ENCODE measurements around the gene FGFRL1. TPM values are rescaled to one million over a fixed set of nuclear protein-coding genes. Genes with fewer than 3 reads are reported as not detected.

The FGFRL1 gene
- total and polyA plus RNA-seq, 2 donors from 2014 or later = 22.0 to 25.5 TPM

DNA sequence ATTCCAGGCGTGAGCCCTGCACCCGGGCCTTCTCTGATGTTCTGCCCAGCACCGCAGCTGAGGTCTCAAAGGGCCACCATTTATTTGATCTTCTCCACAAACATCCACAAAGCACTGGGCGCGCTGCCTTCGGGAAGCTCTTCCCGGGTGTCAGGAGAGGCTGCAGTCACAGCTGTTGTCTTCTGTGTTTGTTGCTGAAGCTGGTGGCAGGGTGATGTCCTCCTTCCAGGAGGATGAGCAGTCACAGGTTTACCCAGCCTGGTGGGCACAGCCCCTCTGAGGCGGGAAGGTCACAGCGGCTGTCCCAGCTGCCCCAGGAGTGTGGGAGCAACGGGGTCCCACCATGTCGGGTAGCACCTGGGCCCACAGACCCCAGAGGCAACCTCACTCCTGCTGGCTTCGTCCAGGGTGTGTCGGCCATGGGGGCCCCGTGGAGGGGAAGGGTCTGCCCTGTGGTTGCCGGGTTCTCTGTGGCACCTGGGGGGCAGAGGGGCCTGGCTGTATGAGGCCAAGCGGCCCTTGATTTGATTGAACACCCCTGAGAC is 27.6 kb downstream of the FGFRL1 start:
- Histone ChIP-seq H3K4me3 (ENCODE audit: low read length in 3 of 3) (no peak overlapping the region), H3K36me3 (ENCODE audit: control insufficient read depth in 2 of 3, insufficient read depth in 3 of 3, low read length in 3 of 3) (no peaks in the 10 kb centered on the region), H3K27me3 (ENCODE audit: control insufficient read depth, insufficient read depth, low read length) (peaks cover 4% of the 10 kb centered on the region), H3K9ac (ENCODE audit: low read length in 3 of 3) (no peak overlapping the region), H3K27ac (ENCODE audit: low read depth in 2 of 2, low read length in 2 of 2) (no peak overlapping the region), H3K9me3 (ENCODE audit: control insufficient read depth in 2 of 3, insufficient read depth in 1 of 3, low read length in 3 of 3) (no peaks in the 10 kb centered on the region), H3K4me1 (ENCODE audit: control insufficient read depth in 2 of 3, insufficient read depth in 2 of 3, low read depth in 1 of 3, low read length in 3 of 3) (peaks cover 0 to 10% (median 2%) of the 10 kb centered on the region in 3 donors)
- no peak for FAIRE-seq
- intact Hi-C loops (cut with DNase I) = no loop called here
- no peak for DNase-seq
- TF ChIP-seq, protein P1, sequence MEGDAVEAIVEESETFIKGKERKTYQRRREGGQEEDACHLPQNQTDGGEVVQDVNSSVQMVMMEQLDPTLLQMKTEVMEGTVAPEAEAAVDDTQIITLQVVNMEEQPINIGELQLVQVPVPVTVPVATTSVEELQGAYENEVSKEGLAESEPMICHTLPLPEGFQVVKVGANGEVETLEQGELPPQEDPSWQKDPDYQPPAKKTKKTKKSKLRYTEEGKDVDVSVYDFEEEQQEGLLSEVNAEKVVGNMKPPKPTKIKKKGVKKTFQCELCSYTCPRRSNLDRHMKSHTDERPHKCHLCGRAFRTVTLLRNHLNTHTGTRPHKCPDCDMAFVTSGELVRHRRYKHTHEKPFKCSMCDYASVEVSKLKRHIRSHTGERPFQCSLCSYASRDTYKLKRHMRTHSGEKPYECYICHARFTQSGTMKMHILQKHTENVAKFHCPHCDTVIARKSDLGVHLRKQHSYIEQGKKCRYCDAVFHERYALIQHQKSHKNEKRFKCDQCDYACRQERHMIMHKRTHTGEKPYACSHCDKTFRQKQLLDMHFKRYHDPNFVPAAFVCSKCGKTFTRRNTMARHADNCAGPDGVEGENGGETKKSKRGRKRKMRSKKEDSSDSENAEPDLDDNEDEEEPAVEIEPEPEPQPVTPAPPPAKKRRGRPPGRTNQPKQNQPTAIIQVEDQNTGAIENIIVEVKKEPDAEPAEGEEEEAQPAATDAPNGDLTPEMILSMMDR (IDR thresholded peaks at IDR 0.05; ENCODE audit: borderline replicate concordance, extremely low read depth, insufficient read depth) = no peak

DNA sequence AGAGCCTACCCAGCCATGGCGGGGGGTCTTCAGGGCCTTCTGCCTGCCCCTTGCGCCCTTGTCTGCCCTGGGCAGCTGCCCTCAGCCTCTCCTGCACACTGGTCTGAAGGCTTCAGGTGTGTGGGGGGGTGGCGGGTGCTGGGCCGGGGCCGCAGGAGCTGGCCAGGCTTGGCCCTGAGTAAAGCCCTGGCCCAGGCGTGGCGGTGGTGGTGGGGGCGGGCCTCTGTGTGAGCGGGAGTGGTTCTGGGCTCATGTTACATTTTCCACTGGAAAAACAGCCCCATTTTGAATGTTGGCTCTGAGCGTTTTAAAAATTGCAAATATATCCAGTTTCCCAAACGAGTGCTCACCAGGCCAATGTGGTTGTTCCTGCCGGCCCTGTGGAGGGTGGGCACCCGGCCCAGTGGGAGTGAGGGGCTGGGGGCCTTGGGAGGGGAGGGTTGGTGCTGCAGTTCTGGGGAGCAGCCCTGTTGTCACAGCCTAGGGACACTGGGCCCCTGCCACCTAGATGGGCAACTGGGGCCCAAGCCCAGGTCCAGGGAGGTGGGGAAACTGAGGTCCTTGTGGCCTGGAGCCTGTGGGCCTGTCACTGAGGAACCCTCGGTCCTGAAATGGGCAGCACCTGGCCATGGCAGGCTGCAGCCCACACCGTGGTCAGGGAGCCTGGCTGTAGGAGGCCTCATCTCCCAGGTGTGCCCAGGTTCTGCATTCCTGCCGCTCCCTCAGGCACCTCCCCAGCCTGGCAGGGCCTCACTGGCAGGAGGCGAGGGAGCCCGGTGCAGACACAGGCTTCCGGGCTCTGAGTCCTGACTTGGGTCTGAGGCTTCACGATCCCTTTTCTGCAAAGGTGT is 28.3 kb downstream of the FGFRL1 start:
- peak in 4 of 5 donors; percentile 80 to 88 (median 86) for DNase-seq
- Histone ChIP-seq H3K4me1 (ENCODE audit: control insufficient read depth in 2 of 3, insufficient read depth in 2 of 3, low read depth in 1 of 3, low read length in 3 of 3) (peaks cover 0 to 10% (median 2%) of the 10 kb centered on the region in 3 donors), H3K36me3 (ENCODE audit: control insufficient read depth in 2 of 3, insufficient read depth in 3 of 3, low read length in 3 of 3) (no peaks in the 10 kb centered on the region), H3K27ac (ENCODE audit: low read depth in 2 of 2, low read length in 2 of 2) (no peak overlapping the region), H3K9ac (ENCODE audit: low read length in 3 of 3) (no peak overlapping the region), H3K4me3 (ENCODE audit: low read length in 3 of 3) (no peak overlapping the region), H3K9me3 (ENCODE audit: control insufficient read depth in 2 of 3, insufficient read depth in 1 of 3, low read length in 3 of 3) (no peaks in the 10 kb centered on the region), H3K27me3 (ENCODE audit: control insufficient read depth, insufficient read depth, low read length) (peaks cover 4% of the 10 kb centered on the region)
- intact Hi-C loops (cut with DNase I) = no loop called here
- TF ChIP-seq, protein P1 (IDR thresholded peaks at IDR 0.05; ENCODE audit: borderline replicate concordance, extremely low read depth, insufficient read depth) = no peak
- FAIRE-seq = no peak

DNA sequence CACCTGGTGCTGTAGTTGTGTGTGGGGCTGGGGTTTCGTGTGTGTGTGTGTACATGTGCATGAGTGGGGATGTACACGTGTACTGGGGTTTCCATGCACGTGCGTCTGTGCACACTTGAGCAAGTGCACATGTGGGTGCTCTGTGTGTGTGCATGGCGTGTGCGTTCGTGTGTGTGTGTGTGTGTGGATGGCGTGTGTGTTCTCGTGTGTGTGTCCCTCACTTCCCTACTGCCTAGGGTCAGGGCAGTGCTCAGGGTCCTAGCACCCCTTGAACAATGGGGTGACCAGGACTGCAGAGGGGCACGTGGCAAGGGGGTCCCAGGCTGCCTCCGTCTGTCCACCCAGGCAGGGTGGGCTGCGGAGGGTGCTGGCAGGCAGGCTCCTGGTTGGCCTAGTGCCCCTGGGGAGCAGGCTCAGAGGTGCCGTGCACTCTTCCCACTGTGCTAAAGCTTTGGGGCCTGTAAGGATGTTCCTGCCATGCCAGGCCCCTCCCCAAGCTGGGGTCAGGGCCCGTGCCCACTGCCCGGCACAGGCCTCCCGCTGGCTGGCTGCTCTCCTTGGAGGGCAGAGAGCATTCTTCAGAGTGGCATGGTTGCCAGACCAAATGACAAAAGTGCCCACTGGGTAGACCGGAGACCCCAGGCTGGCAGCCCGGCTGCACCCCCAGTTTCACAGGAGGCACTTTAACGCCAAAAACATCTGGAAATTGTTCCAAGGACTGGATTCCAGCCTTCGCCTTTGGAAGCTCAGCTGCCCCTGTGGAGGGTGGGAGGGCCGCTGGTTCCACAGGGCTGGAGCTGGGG is 29.1 kb downstream of the FGFRL1 start:
- no peak overlapping the region for H3K9ac ChIP-seq (ENCODE audit: low read length in 3 of 3)
- no peaks in the 10 kb centered on the region for H3K9me3 ChIP-seq (ENCODE audit: control insufficient read depth in 2 of 3, insufficient read depth in 1 of 3, low read length in 3 of 3)
- DNase-seq = peak in 1 of 5 donors; percentile 72
- TF ChIP-seq, protein P1 (IDR thresholded peaks at IDR 0.05; ENCODE audit: borderline replicate concordance, extremely low read depth, insufficient read depth) = no peak
- H3K36me3 ChIP-seq (ENCODE audit: control insufficient read depth in 2 of 3, insufficient read depth in 3 of 3, low read length in 3 of 3) = no peaks in the 10 kb centered on the region
- peaks cover 6% of the 10 kb centered on the region for H3K27me3 ChIP-seq (ENCODE audit: control insufficient read depth, insufficient read depth, low read length)
- H3K4me1 ChIP-seq (ENCODE audit: control insufficient read depth in 2 of 3, insufficient read depth in 2 of 3, low read depth in 1 of 3, low read length in 3 of 3) = peaks cover 0 to 10% (median 2%) of the 10 kb centered on the region in 3 donors
- intact Hi-C loops (cut with DNase I) = no loop called here
- no peak for FAIRE-seq
- H3K4me3 ChIP-seq (ENCODE audit: low read length in 3 of 3) = no peak overlapping the region
- no peak overlapping the region for H3K27ac ChIP-seq (ENCODE audit: low read depth in 2 of 2, low read length in 2 of 2)
